Neural progenitor cell (in vitro differentiated cells): ENCODE measurements around the gene DDX20. TPM values are rescaled to one million over a fixed set of nuclear protein-coding genes. Genes with fewer than 3 reads are reported as not detected.

Experiments
- DNase-seq: peaks from one replicate; pipeline ENCODE4 v3.0.0-alpha.2; 2016; ENCODE audit warnings: low spot score
- H2AFZ ChIP-seq: fragments of 200-600 bp; sonication (generic); replicated peaks from 2 replicates; pipeline ENCODE4 v1.6.1; 2016; ENCODE audit warnings: antibody characterized with exemption
- H3F3A ChIP-seq: fragments of 200-600 bp; sonication (generic); 2 replicates; pipeline ENCODE4 v1.6.1; 2016; ENCODE audit warnings: antibody characterized with exemption, low read depth
- H3K27ac ChIP-seq: fragments of 200-600 bp; sonication (generic); 2 replicates; pipeline ENCODE4 v1.5.1; 2016; ENCODE audit warnings: mild to moderate bottlenecking
- H3K27me3 ChIP-seq: fragments of 200-600 bp; sonication (generic); 2 replicates; pipeline ENCODE4 v1.6.1; 2016; ENCODE audit warnings: mild to moderate bottlenecking, moderate library complexity
- H3K36me3 ChIP-seq: fragments of 200-600 bp; sonication (generic); 2 replicates; pipeline ENCODE4 v1.5.1; 2016
- H3K4me1 ChIP-seq: fragments of 200-600 bp; sonication (generic); 2 replicates; pipeline ENCODE4 v1.6.1; 2016; ENCODE audit warnings: mixed run types
- H3K4me2 ChIP-seq: fragments of 200-600 bp; sonication (generic); 2 replicates; pipeline ENCODE4 v1.6.1; 2016
- H3K4me3 ChIP-seq: fragments of 200-600 bp; sonication (generic); 2 replicates; pipeline ENCODE4 v1.5.1; 2016
- H3K79me2 ChIP-seq: fragments of 200-600 bp; sonication (generic); 2 replicates; pipeline ENCODE4 v1.6.1; 2016; ENCODE audit warnings: low read depth
- H3K9ac ChIP-seq: fragments of 200-600 bp; sonication (generic); 2 replicates; pipeline ENCODE4 v1.6.1; 2016
- H3K9me3 ChIP-seq: fragments of 200-600 bp; sonication (generic); 2 replicates; pipeline ENCODE4 v1.5.1; 2016; ENCODE audit warnings: low read depth
- H4K20me1 ChIP-seq: fragments of 200-600 bp; sonication (generic); 2 replicates; pipeline ENCODE4 v1.6.1; 2016; ENCODE audit warnings: low read depth
- H3K27ac Mint-ChIP-seq: 3 replicates; pipeline ENCODE4 v1.8.0; 2021; ENCODE audit warnings: mixed read lengths
- H3K27me3 Mint-ChIP-seq: 2 replicates; pipeline ENCODE4 v1.8.0; 2022; ENCODE audit warnings: low read depth, mild to moderate bottlenecking, inconsistent platforms, moderate library complexity, mixed read lengths; ENCODE audit not compliant: insufficient read depth
- H3K36me3 Mint-ChIP-seq: 3 replicates; pipeline ENCODE4 v1.8.0; 2021; ENCODE audit warnings: mixed read lengths
- H3K4me1 Mint-ChIP-seq: 3 replicates; pipeline ENCODE4 v1.8.0; 2021; ENCODE audit warnings: mixed read lengths
- H3K4me3 Mint-ChIP-seq: 3 replicates; pipeline ENCODE4 v1.8.0; 2021; ENCODE audit warnings: mild to moderate bottlenecking, moderate library complexity, mixed read lengths
- H3K9me3 Mint-ChIP-seq: 3 replicates; pipeline ENCODE4 v1.8.0; 2020; ENCODE audit warnings: mixed read lengths
- CTCF ChIP-seq: fragments of 200-600 bp; sonication (generic); IDR thresholded peaks from 2 replicates; pipeline ENCODE4 v1.5.1; 2017; ENCODE audit warnings: antibody characterized with exemption, mild to moderate bottlenecking
- EZH2 ChIP-seq: fragments of 200-600 bp; sonication (generic); IDR thresholded peaks from 2 replicates; pipeline ENCODE4 v1.6.1; 2017; ENCODE audit warnings: antibody characterized with exemption, mild to moderate bottlenecking, moderate library complexity
- EZH2phosphoT487 ChIP-seq: fragments of 200-600 bp; sonication (generic); IDR thresholded peaks from 2 replicates; pipeline ENCODE4 v1.6.1; 2017; ENCODE audit warnings: antibody characterized with exemption
- total RNA-seq: library from RNA; depleted of rRNA; stranded (reverse); fragments of >200 nt; gene quantifications from 2 replicates; pipeline ENCODE4 v1.2.3, GENCODE V29; 2015; ENCODE audit warnings: low replicate concordance

The DDX20 gene
- total RNA-seq, 1 donor from 2014 or later, result 30.4 TPM

GRCh38 chr1:111805251-111805650 lies 49.5 kb downstream of the DDX20 start:
- Histone ChIP-seq H4K20me1 (no peaks in the 10 kb centered on the region), H3K27ac (no peak overlapping the region), H2AFZ (no peak overlapping the region), H3K4me3 (no peak overlapping the region), H3F3A (no peaks in the 10 kb centered on the region), H3K4me1 (no peaks in the 10 kb centered on the region), H3K9me3 (no peaks in the 10 kb centered on the region), H3K79me2 (no peaks in the 10 kb centered on the region), H3K27me3 (no peaks in the 10 kb centered on the region), H3K4me2 (no peak overlapping the region), H3K36me3 (no peaks in the 10 kb centered on the region), H3K9ac (no peak overlapping the region)
- DNase-seq, result no peak
- Mint-ChIP-seq H3K9me3 (no peaks in the 10 kb centered on the region), H3K4me3 (no peak overlapping the region), H3K36me3 (no peaks in the 10 kb centered on the region), H3K4me1 (peaks cover 11% of the 10 kb centered on the region), H3K27ac (no peak overlapping the region), H3K27me3 (peaks cover 9% of the 10 kb centered on the region)
- TF ChIP-seq CTCF (no peak), EZH2phosphoT487 (no peak), EZH2 (no peak)

- H3K27me3 Mint-ChIP-seq, result peaks cover 5% of the 10 kb centered on the region
- H3K4me3 Mint-ChIP-seq, result no peak overlapping the region
- Histone ChIP-seq H3K27ac (no peak overlapping the region), H3K4me2 (no peak overlapping the region), H3K79me2 (no peaks in the 10 kb centered on the region), H3K9ac (no peak overlapping the region), H3K36me3 (no peaks in the 10 kb centered on the region), H3K4me1 (no peaks in the 10 kb centered on the region), H3K27me3 (no peaks in the 10 kb centered on the region), H4K20me1 (no peaks in the 10 kb centered on the region), H2AFZ (no peak overlapping the region), H3K9me3 (no peaks in the 10 kb centered on the region), H3K4me3 (no peak overlapping the region), H3F3A (no peaks in the 10 kb centered on the region)
- no peaks in the 10 kb centered on the region for H3K36me3 Mint-ChIP-seq
- H3K9me3 Mint-ChIP-seq, result no peaks in the 10 kb centered on the region
- H3K27ac Mint-ChIP-seq, result no peak overlapping the region
- TF ChIP-seq EZH2phosphoT487 (no peak), CTCF (no peak), EZH2 (no peak)
- no peaks in the 10 kb centered on the region for H3K4me1 Mint-ChIP-seq
- no peak for DNase-seq
These were observed 56.2 kb downstream of the DDX20 start for GRCh38 chr1:111811891-111812290.

- TF ChIP-seq EZH2phosphoT487 (no peak), EZH2 (no peak), CTCF (no peak)
- Histone ChIP-seq H3K9me3 (no peaks in the 10 kb centered on the region), H3K4me2 (no peak overlapping the region), H3F3A (no peaks in the 10 kb centered on the region), H3K79me2 (no peaks in the 10 kb centered on the region), H3K27ac (no peak overlapping the region), H3K4me1 (no peaks in the 10 kb centered on the region), H3K27me3 (no peaks in the 10 kb centered on the region), H3K36me3 (no peaks in the 10 kb centered on the region), H3K9ac (no peak overlapping the region), H2AFZ (no peak overlapping the region), H3K4me3 (no peak overlapping the region), H4K20me1 (no peaks in the 10 kb centered on the region)
- no peaks in the 10 kb centered on the region for H3K4me1 Mint-ChIP-seq
- DNase-seq, result no peak
- H3K9me3 Mint-ChIP-seq, result no peaks in the 10 kb centered on the region
- no peak overlapping the region for H3K27ac Mint-ChIP-seq
- H3K36me3 Mint-ChIP-seq, result no peaks in the 10 kb centered on the region
- no peak overlapping the region for H3K4me3 Mint-ChIP-seq
- H3K27me3 Mint-ChIP-seq, result peaks cover 5% of the 10 kb centered on the region
These were observed 56.6 kb downstream of the DDX20 start for GRCh38 chr1:111812306-111812705.
